GM12874 (cell line): Measurements from ENCODE around the gene MARVELD1.

ENCODE experiments used
- TF ChIP-seq, protein P1 (sequence below): IDR thresholded peaks from 2 replicates; pipeline ENCODE4 v1.5.1; 2011; ENCODE audit warnings: low read depth, mild to moderate bottlenecking, control low read depth, low read length, moderate library complexity; ENCODE audit not compliant: insufficient read depth

The MARVELD1 gene

DNA sequence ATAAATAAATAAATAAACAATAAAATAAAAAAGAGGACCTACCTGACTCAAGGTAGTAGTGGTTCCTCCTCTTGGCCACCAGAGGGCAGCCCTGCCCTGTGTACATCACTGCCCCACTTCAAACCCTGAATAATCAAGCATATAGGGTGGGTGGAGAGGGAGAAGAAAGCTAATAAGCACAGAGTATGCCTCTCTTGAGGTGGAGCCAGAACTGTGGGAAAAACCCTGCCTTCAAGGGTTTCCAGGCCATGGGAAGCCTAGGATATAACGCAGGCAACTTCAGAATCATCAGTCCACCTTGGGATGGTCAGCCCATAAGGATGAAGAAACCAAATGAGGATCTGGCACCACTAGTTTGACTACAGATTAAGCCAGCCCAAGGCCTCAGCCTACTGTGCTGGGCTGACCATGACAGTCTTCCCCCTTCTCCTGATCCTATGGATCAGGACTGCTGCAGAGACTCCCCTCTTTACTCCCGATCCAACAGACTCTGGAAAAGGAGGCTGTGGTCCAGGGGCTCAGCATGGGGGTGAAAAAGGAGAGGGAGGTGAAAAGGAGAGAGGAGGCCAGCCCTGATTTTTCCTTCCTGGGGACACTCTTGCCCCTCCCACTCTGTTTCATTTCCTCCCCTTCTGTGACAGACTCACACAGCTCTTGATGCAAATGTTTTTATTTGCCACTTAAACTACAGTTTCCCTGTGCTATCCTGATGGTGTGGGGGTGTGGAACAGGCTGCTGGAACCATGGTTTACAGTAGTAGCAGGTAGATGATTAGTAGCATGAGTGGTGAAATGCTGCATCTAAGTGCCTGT, 36.6 kb upstream of the MARVELD1 start:
- TF ChIP-seq, protein P1, sequence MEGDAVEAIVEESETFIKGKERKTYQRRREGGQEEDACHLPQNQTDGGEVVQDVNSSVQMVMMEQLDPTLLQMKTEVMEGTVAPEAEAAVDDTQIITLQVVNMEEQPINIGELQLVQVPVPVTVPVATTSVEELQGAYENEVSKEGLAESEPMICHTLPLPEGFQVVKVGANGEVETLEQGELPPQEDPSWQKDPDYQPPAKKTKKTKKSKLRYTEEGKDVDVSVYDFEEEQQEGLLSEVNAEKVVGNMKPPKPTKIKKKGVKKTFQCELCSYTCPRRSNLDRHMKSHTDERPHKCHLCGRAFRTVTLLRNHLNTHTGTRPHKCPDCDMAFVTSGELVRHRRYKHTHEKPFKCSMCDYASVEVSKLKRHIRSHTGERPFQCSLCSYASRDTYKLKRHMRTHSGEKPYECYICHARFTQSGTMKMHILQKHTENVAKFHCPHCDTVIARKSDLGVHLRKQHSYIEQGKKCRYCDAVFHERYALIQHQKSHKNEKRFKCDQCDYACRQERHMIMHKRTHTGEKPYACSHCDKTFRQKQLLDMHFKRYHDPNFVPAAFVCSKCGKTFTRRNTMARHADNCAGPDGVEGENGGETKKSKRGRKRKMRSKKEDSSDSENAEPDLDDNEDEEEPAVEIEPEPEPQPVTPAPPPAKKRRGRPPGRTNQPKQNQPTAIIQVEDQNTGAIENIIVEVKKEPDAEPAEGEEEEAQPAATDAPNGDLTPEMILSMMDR: peak; percentile 76

DNA sequence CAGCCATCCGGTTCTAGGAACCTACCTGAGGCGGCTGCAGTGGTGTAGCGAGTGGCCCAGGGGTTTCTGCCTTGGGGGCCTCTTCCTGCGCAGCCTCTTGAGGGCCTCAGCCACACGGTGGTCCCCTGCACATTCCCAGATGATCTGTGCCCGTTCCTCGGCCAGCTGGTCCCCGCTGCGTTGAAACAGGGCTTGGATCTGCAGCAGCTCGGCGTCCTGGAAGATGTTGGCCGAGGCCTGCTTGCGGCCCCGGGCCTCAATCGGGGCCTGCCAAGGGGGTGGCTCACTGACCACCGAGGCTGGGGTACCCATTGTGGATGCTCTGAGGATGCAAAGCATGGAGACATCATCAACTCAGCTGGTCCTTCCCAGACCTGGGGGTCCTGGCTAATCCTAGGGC, 33.9 kb upstream of the MARVELD1 start:
- TF ChIP-seq, protein P1: no peak

DNA sequence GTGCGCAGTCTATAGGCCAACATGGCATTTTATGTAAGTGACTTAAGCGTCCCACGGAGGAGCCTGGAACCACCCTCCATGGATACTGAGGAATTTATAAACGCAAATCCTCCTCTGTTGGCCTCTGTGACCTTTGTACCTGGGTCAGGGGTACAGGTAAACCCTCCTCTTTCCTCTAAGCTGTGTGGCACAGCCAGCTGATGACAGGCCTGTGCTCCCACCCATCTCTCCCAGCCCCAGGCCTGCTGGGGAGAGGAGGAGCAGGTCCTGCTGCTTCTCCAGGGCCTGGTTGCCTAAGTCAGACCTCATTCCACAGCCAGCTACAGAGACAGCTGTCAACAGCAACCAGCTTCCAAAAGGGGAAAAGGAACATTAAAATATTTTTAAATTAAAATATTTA, 31.5 kb upstream of the MARVELD1 start:
- TF ChIP-seq, protein P1: no peak

DNA sequence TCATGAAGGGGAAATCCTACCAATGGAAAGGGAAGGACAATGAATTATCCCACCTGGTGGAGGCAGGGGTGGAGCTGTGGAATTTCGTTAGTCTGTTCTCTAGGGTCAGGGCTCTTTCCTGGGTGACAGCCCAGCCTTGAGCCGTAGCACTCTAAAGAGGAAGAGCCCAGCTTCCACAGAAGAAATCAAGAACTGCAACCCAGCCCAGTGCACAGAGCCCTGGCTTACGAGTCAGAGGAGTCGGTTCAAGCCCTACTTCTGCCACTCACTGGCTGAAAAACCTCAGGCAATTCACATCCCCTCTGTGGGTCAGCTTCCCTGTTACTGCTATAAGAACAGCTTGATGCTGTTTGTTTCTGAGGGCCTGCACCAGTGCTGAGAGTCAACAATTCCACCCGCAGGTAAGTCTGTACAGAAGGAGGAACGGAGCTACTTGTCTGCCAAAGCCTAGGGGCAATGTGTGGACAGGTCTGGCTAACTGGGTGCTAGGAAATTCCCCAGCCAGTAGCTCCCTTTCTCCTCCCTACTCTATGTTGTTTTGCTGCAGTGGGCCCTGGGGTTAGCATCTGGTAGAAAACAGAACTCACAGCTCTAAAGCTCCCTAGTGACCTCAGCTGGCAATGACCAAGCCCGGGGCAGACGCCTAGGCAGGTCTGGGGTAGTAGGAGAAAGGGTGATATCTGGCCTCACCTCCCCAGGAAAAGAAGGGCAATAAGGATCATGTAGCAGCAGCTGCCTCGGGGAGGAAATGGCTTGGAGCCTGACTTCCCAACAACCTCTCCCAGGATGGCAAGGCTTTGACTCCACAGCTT, 29.8 kb upstream of the MARVELD1 start:
- TF ChIP-seq, protein P1: no peak

DNA sequence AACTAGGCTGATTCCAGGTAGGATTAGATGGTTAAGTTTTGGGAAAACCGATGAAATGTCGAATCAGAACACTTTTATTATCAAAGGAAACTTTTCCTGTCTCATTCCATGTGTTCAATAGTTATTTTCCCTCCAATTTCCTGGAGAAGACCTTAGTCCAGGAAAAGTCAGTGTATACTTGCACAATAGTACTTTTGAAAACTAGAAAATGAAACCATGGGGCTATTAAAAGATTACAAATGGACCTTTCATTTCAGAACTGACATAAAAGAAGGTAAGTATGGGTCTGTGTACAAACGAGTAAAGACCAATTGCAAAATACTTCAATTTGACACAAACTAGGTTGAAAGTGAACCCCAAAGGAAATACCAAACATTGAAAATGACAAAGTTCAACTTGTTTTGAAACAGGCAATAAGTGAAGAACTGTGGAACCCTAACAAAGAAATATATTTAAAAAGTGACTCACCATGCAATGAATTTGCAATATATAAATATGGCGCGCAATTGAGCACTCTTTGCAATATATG, 28.6 kb upstream of the MARVELD1 start:
- TF ChIP-seq, protein P1: no peak

DNA sequence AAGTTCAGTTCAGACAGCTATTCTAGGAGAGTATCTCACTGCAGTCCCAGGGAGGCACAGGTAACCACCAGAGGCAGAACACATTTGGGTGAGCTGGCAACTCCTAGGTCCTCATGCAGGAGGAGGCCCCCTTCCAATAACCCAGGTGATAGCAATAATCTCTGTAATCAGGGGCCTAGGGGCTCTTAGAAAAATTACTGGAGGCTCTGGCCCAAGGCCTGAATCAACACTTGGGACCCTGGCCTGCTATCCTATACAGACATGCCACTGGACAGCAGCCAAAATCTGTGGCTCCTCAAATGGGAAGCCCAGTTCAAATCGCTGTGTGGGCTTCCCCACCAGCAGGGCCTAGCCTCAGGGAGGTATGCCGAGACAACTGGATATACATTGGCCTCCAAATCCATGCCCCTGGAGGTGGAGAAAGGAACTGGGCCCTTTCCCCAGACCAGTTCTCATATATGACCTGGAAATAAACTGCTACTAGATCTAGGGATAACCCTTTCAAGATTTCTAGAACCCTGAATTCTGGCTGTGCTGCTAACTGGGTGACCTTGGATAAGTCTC, 28.1 kb upstream of the MARVELD1 start:
- TF ChIP-seq, protein P1: 0 out of 2 replicates have a peak, but pooled peaks have one; percentile 11
